ENCODE data around the gene TUBA3D.
"Not testable (repeated sequence)": the region's sequence is repeated elsewhere in the genome, so short reads cannot be mapped to it uniquely, and the experiment has no call there.

DNA sequence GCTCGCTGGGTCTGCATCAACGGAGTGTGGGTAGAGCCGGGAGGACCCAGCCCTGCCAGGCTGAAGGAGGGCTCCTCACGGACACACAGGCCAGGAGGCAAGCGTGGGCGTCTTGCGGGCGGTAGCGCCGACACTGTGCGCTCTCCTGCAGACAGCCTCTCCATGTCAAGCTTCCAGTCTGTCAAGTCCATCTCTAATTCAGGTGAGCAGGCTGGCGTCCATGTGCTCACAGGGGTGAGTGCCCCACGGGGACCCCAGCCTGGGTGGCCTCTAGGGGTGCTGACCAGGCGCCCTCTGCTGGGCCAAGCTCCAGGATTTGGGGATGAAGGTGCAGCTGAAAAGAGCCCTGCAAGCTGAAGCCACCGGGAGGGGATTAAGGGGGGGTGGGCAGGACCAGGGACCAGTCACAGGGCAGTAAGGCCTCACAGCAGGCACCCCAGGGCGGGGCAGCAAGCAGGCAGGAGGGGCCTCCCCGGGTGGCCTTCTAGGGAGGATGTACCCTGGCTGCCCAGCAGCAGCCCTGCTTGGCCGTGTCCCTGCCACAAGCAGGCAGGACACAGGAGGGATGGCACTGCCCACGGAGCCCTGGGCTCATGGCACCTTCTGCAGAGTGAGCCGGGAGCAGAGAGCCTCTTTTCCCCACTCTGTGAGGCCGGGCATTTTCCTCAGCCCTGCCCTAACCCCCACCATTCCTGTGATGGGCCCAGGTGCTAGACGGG lies 54.9 kb downstream of the TUBA3D start:
- TF ChIP-seq POLR2A (IDR thresholded peaks at IDR 0.05), result not testable (repeated sequence)
- TF ChIP-seq, protein P1, sequence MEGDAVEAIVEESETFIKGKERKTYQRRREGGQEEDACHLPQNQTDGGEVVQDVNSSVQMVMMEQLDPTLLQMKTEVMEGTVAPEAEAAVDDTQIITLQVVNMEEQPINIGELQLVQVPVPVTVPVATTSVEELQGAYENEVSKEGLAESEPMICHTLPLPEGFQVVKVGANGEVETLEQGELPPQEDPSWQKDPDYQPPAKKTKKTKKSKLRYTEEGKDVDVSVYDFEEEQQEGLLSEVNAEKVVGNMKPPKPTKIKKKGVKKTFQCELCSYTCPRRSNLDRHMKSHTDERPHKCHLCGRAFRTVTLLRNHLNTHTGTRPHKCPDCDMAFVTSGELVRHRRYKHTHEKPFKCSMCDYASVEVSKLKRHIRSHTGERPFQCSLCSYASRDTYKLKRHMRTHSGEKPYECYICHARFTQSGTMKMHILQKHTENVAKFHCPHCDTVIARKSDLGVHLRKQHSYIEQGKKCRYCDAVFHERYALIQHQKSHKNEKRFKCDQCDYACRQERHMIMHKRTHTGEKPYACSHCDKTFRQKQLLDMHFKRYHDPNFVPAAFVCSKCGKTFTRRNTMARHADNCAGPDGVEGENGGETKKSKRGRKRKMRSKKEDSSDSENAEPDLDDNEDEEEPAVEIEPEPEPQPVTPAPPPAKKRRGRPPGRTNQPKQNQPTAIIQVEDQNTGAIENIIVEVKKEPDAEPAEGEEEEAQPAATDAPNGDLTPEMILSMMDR (IDR thresholded peaks at IDR 0.05), result not testable (repeated sequence)
